Putamen (tissue), 1 donor: Measurements from ENCODE around the gene CNBP.
"Not testable (repeated sequence)": the region's sequence is repeated elsewhere in the genome, so short reads cannot be mapped to it uniquely, and the experiment has no call there.

Experiments used
- DNase-seq: peaks from one replicate; pipeline ENCODE4 v3.0.0-alpha.2; 2016; ENCODE audit warnings: low spot score

CNBP gene

GRCh38 chr3:129183569-129184395 is at the start of gene CNBP:
TSS of gene CNBP (minus strand) at chr3:129183896. CDS start at chr3:129171757, 12,139 bp downstream.
- peak; percentile 95 for DNase-seq

GRCh38 chr3:129231331-129232119 is 47.8 kb upstream of the CNBP start:
- DNase-seq = no peak

- no peak for DNase-seq
Measured at GRCh38 chr3:129230311-129231019, 46.8 kb upstream of the CNBP start.

GRCh38 chr3:129228891-129229585 is 45.3 kb upstream of the CNBP start:
- DNase-seq = no peak

GRCh38 chr3:129226374-129226773 is 42.7 kb upstream of the CNBP start:
- DNase-seq = no peak

- peak; percentile 65 for DNase-seq
Measured at GRCh38 chr3:129224984-129225393, 41.3 kb upstream of the CNBP start.

- not testable (repeated sequence) for DNase-seq
Measured at GRCh38 chr3:129224387-129224786, 40.7 kb upstream of the CNBP start.

- no peak for DNase-seq
Measured at GRCh38 chr3:129218742-129219141, 35.0 kb upstream of the CNBP start.

GRCh38 chr3:129213238-129213637 is 29.5 kb upstream of the CNBP start:
- no peak for DNase-seq

GRCh38 chr3:129211772-129212171 is 28.1 kb upstream of the CNBP start:
- no peak for DNase-seq

- DNase-seq = no peak
Measured at GRCh38 chr3:129211345-129211744, 27.6 kb upstream of the CNBP start.

- no peak for DNase-seq
Measured at GRCh38 chr3:129207479-129207878, 23.8 kb upstream of the CNBP start.

GRCh38 chr3:129205109-129205832 is 21.6 kb upstream of the CNBP start:
- DNase-seq = no peak

GRCh38 chr3:129204473-129204872 is 20.8 kb upstream of the CNBP start:
- no peak for DNase-seq

- no peak for DNase-seq
Measured at GRCh38 chr3:129199366-129199765, 15.7 kb upstream of the CNBP start.

- no peak for DNase-seq
Measured at GRCh38 chr3:129197321-129197720, 13.6 kb upstream of the CNBP start.

- no peak for DNase-seq
Measured at GRCh38 chr3:129196601-129197000, 12.9 kb upstream of the CNBP start.

- peak; percentile 52 for DNase-seq
Measured at GRCh38 chr3:129195731-129196256, 12.1 kb upstream of the CNBP start.

GRCh38 chr3:129189793-129190192 is 6.1 kb upstream of the CNBP start:
- not testable (repeated sequence) for DNase-seq

GRCh38 chr3:129187857-129188256 is 4.2 kb upstream of the CNBP start:
- DNase-seq = no peak

GRCh38 chr3:129185783-129186182 is 2.1 kb upstream of the CNBP start:
- DNase-seq = no peak
